ENCODE results near the gene WDR36. TPM values are rescaled to one million over a fixed set of nuclear protein-coding genes. Genes with fewer than 3 reads are reported as not detected.

Gene WDR36
- total and polyA plus RNA-seq, 7 donors, result 2.4 to 22.8 (median 14.4) TPM

- DNase-seq, result no peak
- H3K9me3 ChIP-seq, result no peaks in the 10 kb centered on the region
- TF ChIP-seq POLR2A (IDR thresholded peaks at IDR 0.05) (no peak), EP300 (IDR thresholded peaks at IDR 0.05) (no peak), POLR2AphosphoS5 (IDR thresholded peaks at IDR 0.05) (no peak)
- TF ChIP-seq, protein P1, sequence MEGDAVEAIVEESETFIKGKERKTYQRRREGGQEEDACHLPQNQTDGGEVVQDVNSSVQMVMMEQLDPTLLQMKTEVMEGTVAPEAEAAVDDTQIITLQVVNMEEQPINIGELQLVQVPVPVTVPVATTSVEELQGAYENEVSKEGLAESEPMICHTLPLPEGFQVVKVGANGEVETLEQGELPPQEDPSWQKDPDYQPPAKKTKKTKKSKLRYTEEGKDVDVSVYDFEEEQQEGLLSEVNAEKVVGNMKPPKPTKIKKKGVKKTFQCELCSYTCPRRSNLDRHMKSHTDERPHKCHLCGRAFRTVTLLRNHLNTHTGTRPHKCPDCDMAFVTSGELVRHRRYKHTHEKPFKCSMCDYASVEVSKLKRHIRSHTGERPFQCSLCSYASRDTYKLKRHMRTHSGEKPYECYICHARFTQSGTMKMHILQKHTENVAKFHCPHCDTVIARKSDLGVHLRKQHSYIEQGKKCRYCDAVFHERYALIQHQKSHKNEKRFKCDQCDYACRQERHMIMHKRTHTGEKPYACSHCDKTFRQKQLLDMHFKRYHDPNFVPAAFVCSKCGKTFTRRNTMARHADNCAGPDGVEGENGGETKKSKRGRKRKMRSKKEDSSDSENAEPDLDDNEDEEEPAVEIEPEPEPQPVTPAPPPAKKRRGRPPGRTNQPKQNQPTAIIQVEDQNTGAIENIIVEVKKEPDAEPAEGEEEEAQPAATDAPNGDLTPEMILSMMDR (IDR thresholded peaks at IDR 0.05), result no peak
- H3K4me1 ChIP-seq, result peaks cover 0 to 8% (median 0%) of the 10 kb centered on the region in 4 donors
- WGBS, 2 donors, result 19 to 39% methylated on average over 2 of the region's 2 CpGs
- intact Hi-C loops (cut with DNase I), result no loop called here
- peaks cover 0 to 70% (median 20%) of the 10 kb centered on the region in 4 donors for H3K36me3 ChIP-seq
- H3K27ac ChIP-seq, result no peak overlapping the region
- H3K27me3 ChIP-seq, result no peaks in the 10 kb centered on the region
- H3K4me3 ChIP-seq, result no peak overlapping the region
Observed at GRCh38 chr5:111119221-111119620, 27.1 kb downstream of the WDR36 start.

DNA sequence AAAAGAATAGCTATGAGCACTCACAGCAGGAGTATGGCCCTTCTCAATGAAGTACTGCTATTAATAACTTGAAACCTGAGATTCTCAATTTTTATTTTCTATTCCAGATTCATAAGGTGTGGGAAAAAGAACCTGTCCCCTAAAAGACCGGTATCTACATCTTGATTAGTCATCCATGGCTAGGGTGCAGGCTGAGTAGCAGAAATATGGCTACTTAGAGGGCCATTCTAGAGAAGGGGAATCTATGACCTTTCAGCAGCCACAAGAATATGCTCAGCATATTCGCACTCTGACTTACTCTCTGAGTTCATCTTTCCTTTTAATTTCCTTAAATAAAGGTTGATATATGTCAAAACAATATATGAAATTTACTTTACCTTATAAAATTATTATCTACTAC lies 27.7 kb downstream of the WDR36 start:
- TF ChIP-seq EP300 (IDR thresholded peaks at IDR 0.05), result no peak
- TF ChIP-seq POLR2AphosphoS5 (IDR thresholded peaks at IDR 0.05), result no peak
- TF ChIP-seq, protein P1 (IDR thresholded peaks at IDR 0.05), result no peak
- TF ChIP-seq POLR2A (IDR thresholded peaks at IDR 0.05), result no peak
- WGBS, 2 donors, result 84 to 92% methylated on average over 2 of the region's 2 CpGs
- H3K36me3 ChIP-seq, result peaks cover 0 to 76% (median 20%) of the 10 kb centered on the region in 4 donors
- H3K9me3 ChIP-seq, result no peaks in the 10 kb centered on the region
- peaks cover 0 to 8% (median 0%) of the 10 kb centered on the region in 4 donors for H3K4me1 ChIP-seq
- no peak for DNase-seq
- no peak overlapping the region for H3K27ac ChIP-seq
- no peaks in the 10 kb centered on the region for H3K27me3 ChIP-seq
- H3K4me3 ChIP-seq, result no peak overlapping the region
- intact Hi-C loops (cut with DNase I), result no loop called here

- H3K36me3 ChIP-seq, result peaks cover 0 to 87% (median 22%) of the 10 kb centered on the region in 4 donors
- H3K4me1 ChIP-seq, result peaks cover 0 to 8% (median 0%) of the 10 kb centered on the region in 4 donors
- DNase-seq, result no peak
- intact Hi-C loops (cut with DNase I), result no loop called here
- no peak overlapping the region for H3K4me3 ChIP-seq
- H3K27ac ChIP-seq, result no peak overlapping the region
- no peaks in the 10 kb centered on the region for H3K9me3 ChIP-seq
- no peaks in the 10 kb centered on the region for H3K27me3 ChIP-seq
- no peak for TF ChIP-seq EP300 (IDR thresholded peaks at IDR 0.05)
- TF ChIP-seq POLR2AphosphoS5 (IDR thresholded peaks at IDR 0.05), result no peak
- no peak for TF ChIP-seq POLR2A (IDR thresholded peaks at IDR 0.05)
- TF ChIP-seq, protein P1 (IDR thresholded peaks at IDR 0.05), result no peak
- whole genome bisulfite sequencing, 2 donors, result 61 to 87% methylated on average over 2 of the region's 2 CpGs
Observed at GRCh38 chr5:111120911-111121310, 28.8 kb downstream of the WDR36 start.

DNA sequence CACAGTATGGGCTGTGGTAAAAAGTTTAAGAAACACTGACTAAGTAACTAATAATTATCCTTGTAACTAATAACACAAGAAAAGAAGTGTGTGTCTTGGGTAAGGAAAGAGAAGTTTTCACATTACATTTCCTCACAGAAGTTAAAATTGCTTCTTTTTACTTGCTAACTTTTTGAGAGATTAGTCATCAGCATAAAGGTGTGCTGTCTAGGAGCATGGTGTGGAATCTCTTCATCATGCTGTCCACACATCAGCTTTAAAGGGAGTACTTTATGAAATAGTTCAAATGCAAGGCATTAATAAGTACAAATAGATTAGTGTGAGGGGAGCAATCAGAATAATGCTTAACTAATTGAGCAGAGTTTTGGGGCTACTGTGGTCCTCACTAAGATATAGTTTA lies 29.8 kb downstream of the WDR36 start:
- no peak for DNase-seq
- Histone ChIP-seq H3K4me3 (no peak overlapping the region), H3K9me3 (no peaks in the 10 kb centered on the region), H3K27me3 (no peaks in the 10 kb centered on the region), H3K36me3 (peaks cover 0 to 95% (median 23%) of the 10 kb centered on the region in 4 donors), H3K4me1 (peaks cover 0 to 8% (median 0%) of the 10 kb centered on the region in 4 donors), H3K27ac (no peak overlapping the region)
- TF ChIP-seq, protein P1 (IDR thresholded peaks at IDR 0.05), result no peak
- TF ChIP-seq POLR2AphosphoS5 (IDR thresholded peaks at IDR 0.05) (no peak), POLR2A (IDR thresholded peaks at IDR 0.05) (no peak), EP300 (IDR thresholded peaks at IDR 0.05) (no peak)
- intact Hi-C loops (cut with DNase I), result no loop called here

- no peak overlapping the region for H3K4me3 ChIP-seq
- H3K27ac ChIP-seq, result no peak overlapping the region
- DNase-seq, result no peak
- TF ChIP-seq POLR2A (IDR thresholded peaks at IDR 0.05) (no peak), POLR2AphosphoS5 (IDR thresholded peaks at IDR 0.05) (no peak), EP300 (IDR thresholded peaks at IDR 0.05) (no peak)
- TF ChIP-seq, protein P1 (IDR thresholded peaks at IDR 0.05), result no peak
- H3K4me1 ChIP-seq, result peaks cover 0 to 8% (median 0%) of the 10 kb centered on the region in 4 donors
- intact Hi-C loops (cut with DNase I), result no loop called here
- peaks cover 0 to 95% (median 26%) of the 10 kb centered on the region in 4 donors for H3K36me3 ChIP-seq
- no peaks in the 10 kb centered on the region for H3K27me3 ChIP-seq
- no peaks in the 10 kb centered on the region for H3K9me3 ChIP-seq
- WGBS, 2 donors, result 49 to 71% methylated on average over 2 of the region's 2 CpGs
Observed at GRCh38 chr5:111122398-111122797, 30.2 kb downstream of the WDR36 start.

Data from sigmoid colon (tissue), 7 donors.